Mammary epithelial cell (primary cell): ENCODE measurements around the gene STXBP6.

Source experiments
- CTCF ChIP-seq, 2 donors: IDR thresholded peaks in 1 of 2; conservative IDR thresholded peaks in 1 of 2; 2 replicates each; pipeline ENCODE4 v1.5.1; 2011 to 2012; ENCODE audit warnings: inconsistent platforms in 2 of 2, low read length in 2 of 2, mild to moderate bottlenecking in 2 of 2, control low read depth in 1 of 2, low read depth in 1 of 2; ENCODE audit not compliant: insufficient read depth in 1 of 2; ENCODE audit errors: extremely low read depth in 1 of 2
- EZH2 ChIP-seq: IDR thresholded peaks from 2 replicates; pipeline ENCODE4 v1.6.1; 2012; ENCODE audit warnings: low read length, inconsistent platforms, borderline replicate concordance

GRCh38 chr14:24996930-24997725 lies 52.8 kb downstream of the STXBP6 start:
- TF ChIP-seq EZH2, result no peak
- TF ChIP-seq CTCF (conservative IDR thresholded peaks at IDR 0.05 in 1 of 2, IDR thresholded peaks at IDR 0.05 in 1 of 2; ENCODE audit: extremely low read depth in 1 of 2, insufficient read depth in 1 of 2, low read depth in 1 of 2, low read length in 2 of 2), result no peak
